A549 treated with AZD9567 at 1 μM for 4 hours (cell line): Measurements from ENCODE around the gene TRIP4. TPM values are rescaled to one million over a fixed set of nuclear protein-coding genes. Genes with fewer than 3 reads are reported as not detected.

Experiments
- total RNA-seq: library from RNA; stranded (reverse); fragments of 200-300 nt; extraction: Qiagen RNA extraction; gene quantifications from 5 replicates; pipeline ENCODE4 v1.2.3, GENCODE V29; 2022; ENCODE audit not compliant: insufficient read depth

Gene TRIP4
- 24.9 to 31.8 TPM (median 26.5 TPM) in 5 replicates for total RNA-seq

DNA sequence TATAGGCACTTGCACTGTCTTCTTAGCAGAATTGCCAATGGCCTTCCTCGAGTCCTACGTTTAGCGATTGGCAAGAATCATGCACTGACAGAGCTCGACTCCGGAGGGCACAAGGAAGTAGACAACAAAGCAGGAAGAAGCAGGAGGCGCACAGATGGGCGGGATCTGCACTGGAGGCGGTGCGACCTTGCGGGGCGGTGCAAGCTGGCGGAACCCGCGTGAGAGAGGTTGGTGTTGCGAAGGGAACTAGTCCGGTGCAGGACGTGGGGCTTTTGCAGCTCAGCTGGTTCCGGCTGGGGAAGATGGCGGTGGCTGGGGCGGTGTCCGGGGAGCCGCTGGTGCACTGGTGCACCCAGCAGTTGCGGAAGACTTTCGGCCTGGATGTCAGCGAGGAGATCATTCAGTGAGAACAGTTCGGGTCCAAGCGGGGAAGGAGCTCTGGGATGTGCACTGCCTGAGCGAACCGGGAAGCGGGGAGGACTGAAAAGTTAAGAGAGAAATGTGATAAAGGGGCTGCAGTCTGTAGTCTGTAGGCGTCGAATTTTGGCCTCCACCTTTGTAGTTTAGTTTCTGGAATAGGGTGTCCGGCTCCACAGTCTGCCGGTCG lies at the start of gene TRIP4:
TRIP4 (plus strand) TSS at position 275 of the 607 bp plus-strand sequence; CDS start at position 303, 28 bp downstream.

DNA sequence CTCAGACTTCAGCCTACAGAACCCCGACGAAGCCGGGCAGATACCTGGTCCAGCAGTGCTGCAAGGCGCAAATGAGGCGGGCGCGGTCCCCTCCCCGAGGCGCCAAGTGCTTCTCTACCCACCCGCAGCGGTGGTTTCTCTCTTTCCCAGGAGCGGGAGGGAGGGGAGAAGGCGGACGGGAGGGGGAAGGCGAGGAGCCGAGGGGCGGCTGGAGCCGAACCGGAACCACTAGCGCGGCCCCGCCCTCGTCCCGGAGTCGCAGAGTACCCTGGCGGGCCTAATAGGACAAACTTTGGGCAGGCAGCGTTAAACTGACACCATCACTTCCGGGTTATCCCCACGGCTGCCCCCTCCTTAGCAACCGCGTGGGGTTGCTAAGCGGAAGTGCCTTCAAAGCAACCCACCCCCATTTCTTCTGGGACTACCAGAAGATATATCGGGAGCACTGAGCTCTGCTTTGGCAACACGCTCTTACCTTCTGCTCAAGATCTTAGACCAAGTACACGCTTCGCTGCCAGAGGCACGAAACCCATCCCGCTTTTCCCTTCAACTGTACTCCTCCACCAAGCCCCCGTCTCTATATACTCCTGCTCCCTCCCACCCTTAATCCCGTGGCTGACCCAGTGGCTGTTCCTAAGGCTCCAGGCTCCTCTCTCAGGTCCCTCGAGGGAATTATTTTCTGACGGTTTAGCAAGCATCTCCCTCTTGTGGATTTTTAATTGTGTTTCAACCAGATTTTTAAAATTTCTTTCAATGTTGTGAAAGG lies 31.5 kb upstream of the TRIP4 start, which contains the start of gene CSNK1G1:
CSNK1G1 (minus strand) TSS at position 230 of the 766 bp plus-strand sequence. CDS start 55,674 bp downstream, outside the sequence.

DNA sequence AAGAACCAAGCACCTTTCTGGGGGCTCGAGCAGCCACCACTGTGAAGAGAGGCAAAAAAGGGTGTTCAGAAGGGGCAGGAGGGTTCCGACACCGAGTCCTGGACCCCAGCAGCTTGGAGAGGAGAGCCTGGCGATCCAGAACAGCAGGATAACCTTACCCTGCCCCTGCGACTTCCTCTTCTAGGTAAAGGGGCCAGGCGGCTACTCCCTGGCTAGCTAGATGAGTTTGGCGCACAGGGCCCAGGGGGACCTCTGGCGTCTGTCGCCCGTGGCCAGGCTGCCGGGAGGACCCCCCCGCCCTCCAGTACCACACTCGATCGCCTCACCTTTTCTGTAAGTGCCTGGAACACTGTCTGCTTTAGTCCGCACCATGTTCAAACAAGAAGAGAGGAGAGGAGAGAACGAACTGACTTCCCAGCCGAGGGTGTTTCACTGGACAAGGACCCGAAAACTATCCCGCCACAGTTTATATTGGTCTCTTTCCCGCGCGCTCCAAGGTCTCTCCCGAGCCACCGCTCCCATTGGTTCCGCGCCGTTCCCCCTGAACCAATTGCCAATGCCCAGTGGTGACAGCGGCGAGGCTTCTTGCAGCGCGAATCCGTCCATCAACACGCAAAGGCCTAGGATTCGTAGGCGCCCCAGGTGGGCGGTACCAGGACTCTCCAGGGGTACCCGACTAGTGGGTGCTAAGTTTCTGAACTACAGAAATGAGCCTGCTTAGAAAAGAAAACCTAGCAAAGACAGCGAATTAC lies 6.5 kb upstream of the TRIP4 start, which contains the start of gene PCLAF:
PCLAF (minus strand) TSS at position 442 of the 752 bp plus-strand sequence; CDS start at position 372, 70 bp downstream.

DNA sequence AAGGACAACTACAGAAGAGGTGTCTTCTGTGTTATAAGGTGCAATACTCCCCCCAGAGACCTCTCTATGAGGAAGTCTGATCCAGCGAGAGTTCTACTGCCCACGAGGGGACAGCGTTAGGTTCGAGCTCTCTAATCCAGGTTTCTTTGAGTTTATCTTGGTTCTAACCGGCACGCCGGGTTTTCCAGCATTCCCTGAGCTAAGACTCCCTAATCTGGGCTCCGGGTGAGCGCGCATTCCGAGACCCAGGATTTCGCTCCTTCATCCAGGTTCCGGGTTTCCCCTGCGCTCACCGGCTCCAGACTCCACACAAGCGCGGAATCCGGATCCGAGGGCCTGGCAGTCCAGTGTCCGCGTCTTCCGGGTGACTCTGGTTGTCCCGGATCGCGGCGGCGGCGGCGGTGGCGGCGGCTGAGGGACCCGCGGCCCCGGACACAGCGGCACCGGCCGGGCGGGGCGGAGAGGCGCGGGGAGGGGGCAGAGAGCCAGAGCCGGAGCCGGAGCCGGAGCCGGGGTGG lies 72.6 kb downstream of the TRIP4 start, which contains the start of gene ZNF609:
ZNF609 (plus strand) TSS at position 373 of the 518 bp plus-strand sequence. CDS start 38,842 bp downstream, outside the sequence.

Other genes with a start within 250 kb of the TRIP4 start
- 0.70 to 1.6 TPM (median 1.3 TPM) in 5 replicates for gene SNX22, start 236.1 kb upstream of the TRIP4 start, total RNA-seq
- gene PPIB, start 224.8 kb upstream of the TRIP4 start, total RNA-seq, result 691 to 818 TPM (median 813 TPM) in 5 replicates
- gene CSNK1G1, start 31.7 kb upstream of the TRIP4 start, total RNA-seq, result 14.8 to 23.8 TPM (median 17.6 TPM) in 5 replicates
- 153 to 224 TPM (median 165 TPM) in 5 replicates for gene PCLAF, start 6.4 kb upstream of the TRIP4 start, total RNA-seq
- gene ZNF609, start 72.7 kb downstream of the TRIP4 start, total RNA-seq, result 16.0 to 21.2 TPM (median 20.8 TPM) in 5 replicates